ENCODE measurements around the gene RAB3GAP1.

The RAB3GAP1 gene

GRCh38 chr2:135187270-135187669 is 135.2 kb downstream of the RAB3GAP1 start:
- TF ChIP-seq ZNF70 (CRISPR knock-in tag; IDR thresholded peaks at IDR 0.05) (no peak), ZNF8 (CRISPR knock-in tag; IDR thresholded peaks at IDR 0.05) (no peak), BACH2 (CRISPR knock-in tag; IDR thresholded peaks at IDR 0.05; ENCODE audit: borderline replicate concordance) (no peak), OSR1 (CRISPR knock-in tag; IDR thresholded peaks at IDR 0.05) (no peak), TOX (CRISPR knock-in tag; IDR thresholded peaks at IDR 0.05; ENCODE audit: borderline replicate concordance) (no peak), ISL1 (CRISPR knock-in tag; IDR thresholded peaks at IDR 0.05) (no peak), TSHZ2 (CRISPR knock-in tag; IDR thresholded peaks at IDR 0.05) (no peak), ZC3H10 (CRISPR knock-in tag; IDR thresholded peaks at IDR 0.05) (no peak), PPARA (CRISPR knock-in tag; IDR thresholded peaks at IDR 0.05; ENCODE audit: borderline replicate concordance) (no peak), ZNF565 (CRISPR knock-in tag; conservative IDR thresholded peaks at IDR 0.05; ENCODE audit: low read depth) (no peak), ZFP3 (CRISPR knock-in tag; IDR thresholded peaks at IDR 0.05) (no peak)
- TF ChIP-seq, protein P1, sequence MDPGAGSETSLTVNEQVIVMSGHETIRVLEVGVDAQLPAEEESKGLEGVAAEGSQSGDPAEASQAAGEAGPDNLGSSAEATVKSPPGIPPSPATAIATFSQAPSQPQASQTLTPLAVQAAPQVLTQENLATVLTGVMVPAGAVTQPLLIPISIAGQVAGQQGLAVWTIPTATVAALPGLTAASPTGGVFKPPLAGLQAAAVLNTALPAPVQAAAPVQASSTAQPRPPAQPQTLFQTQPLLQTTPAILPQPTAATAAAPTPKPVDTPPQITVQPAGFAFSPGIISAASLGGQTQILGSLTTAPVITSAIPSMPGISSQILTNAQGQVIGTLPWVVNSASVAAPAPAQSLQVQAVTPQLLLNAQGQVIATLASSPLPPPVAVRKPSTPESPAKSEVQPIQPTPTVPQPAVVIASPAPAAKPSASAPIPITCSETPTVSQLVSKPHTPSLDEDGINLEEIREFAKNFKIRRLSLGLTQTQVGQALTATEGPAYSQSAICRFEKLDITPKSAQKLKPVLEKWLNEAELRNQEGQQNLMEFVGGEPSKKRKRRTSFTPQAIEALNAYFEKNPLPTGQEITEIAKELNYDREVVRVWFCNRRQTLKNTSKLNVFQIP (CRISPR knock-in tag; IDR thresholded peaks at IDR 0.05; ENCODE audit: borderline replicate concordance, low read depth): no peak
- TF ChIP-seq, protein P2, sequence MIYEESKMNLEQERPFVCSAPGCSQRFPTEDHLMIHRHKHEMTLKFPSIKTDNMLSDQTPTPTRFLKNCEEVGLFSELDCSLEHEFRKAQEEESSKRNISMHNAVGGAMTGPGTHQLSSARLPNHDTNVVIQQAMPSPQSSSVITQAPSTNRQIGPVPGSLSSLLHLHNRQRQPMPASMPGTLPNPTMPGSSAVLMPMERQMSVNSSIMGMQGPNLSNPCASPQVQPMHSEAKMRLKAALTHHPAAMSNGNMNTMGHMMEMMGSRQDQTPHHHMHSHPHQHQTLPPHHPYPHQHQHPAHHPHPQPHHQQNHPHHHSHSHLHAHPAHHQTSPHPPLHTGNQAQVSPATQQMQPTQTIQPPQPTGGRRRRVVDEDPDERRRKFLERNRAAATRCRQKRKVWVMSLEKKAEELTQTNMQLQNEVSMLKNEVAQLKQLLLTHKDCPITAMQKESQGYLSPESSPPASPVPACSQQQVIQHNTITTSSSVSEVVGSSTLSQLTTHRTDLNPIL (CRISPR knock-in tag; IDR thresholded peaks at IDR 0.05; ENCODE audit: low read depth): no peak
- TF ChIP-seq, protein P3, sequence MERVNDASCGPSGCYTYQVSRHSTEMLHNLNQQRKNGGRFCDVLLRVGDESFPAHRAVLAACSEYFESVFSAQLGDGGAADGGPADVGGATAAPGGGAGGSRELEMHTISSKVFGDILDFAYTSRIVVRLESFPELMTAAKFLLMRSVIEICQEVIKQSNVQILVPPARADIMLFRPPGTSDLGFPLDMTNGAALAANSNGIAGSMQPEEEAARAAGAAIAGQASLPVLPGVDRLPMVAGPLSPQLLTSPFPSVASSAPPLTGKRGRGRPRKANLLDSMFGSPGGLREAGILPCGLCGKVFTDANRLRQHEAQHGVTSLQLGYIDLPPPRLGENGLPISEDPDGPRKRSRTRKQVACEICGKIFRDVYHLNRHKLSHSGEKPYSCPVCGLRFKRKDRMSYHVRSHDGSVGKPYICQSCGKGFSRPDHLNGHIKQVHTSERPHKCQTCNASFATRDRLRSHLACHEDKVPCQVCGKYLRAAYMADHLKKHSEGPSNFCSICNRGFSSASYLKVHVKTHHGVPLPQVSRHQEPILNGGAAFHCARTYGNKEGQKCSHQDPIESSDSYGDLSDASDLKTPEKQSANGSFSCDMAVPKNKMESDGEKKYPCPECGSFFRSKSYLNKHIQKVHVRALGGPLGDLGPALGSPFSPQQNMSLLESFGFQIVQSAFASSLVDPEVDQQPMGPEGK (CRISPR knock-in tag; IDR thresholded peaks at IDR 0.05; ENCODE audit: borderline replicate concordance): no peak
- no peak for ATAC-seq

- peak; percentile 84 for TF ChIP-seq ZFP30 (CRISPR knock-in tag; IDR thresholded peaks at IDR 0.05)
- TF ChIP-seq RARB (CRISPR knock-in tag; IDR thresholded peaks at IDR 0.05): no peak
- ATAC-seq: no peak
Measured at GRCh38 chr2:135189148-135189547, 137.1 kb downstream of the RAB3GAP1 start.

DNA sequence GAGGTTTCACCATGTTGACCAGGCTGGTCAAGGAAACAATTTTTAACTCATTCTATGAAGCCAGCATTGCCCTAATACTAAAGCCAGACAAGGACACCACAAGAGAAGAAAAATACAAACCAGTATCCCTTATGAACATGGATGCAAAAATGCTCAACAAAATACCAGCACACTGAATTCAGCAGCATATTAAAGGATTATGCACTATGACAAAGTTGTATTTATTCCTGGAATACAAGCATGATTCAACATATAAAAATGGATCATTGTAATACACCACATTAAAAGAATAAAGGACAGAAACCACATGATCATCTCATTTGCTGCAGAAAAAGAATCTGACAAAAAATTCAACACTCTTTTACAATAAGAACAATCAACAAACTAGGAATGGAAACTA is 138.7 kb downstream of the RAB3GAP1 start:
- no peak for ATAC-seq
- TF ChIP-seq TSHZ2 (CRISPR knock-in tag; IDR thresholded peaks at IDR 0.05): no peak
- no peak for TF ChIP-seq TOX (CRISPR knock-in tag; IDR thresholded peaks at IDR 0.05; ENCODE audit: borderline replicate concordance)
- TF ChIP-seq CSRNP3 (CRISPR knock-in tag; IDR thresholded peaks at IDR 0.05): no peak
- TF ChIP-seq PPARA (CRISPR knock-in tag; IDR thresholded peaks at IDR 0.05; ENCODE audit: borderline replicate concordance): no peak
- TF ChIP-seq ZNF565 (CRISPR knock-in tag; conservative IDR thresholded peaks at IDR 0.05; ENCODE audit: low read depth): no peak
- no peak for TF ChIP-seq ZNF70 (CRISPR knock-in tag; IDR thresholded peaks at IDR 0.05)
